Measurements from ENCODE around the gene LPP.

DNA sequence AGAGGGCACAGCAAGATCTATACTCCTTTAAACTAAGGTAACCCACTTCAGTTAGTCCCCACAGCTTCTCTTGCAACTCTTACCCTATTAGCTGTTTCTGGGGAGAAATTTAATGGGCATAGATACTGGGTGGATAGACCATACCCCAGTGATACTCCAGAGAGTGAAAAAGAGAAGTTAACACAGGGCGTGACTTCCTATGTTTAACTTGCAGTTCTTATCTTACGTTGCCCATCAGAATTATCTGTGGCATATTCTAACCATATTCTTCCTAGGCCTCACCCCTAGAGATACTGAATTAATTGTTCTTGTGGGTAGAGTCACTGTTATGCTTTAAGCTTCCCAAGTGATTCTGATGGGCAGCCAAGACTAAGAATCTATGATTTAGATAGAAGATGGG, 532.4 kb downstream of the LPP start:
- no peak for TF ChIP-seq CTCF (IDR thresholded peaks at IDR 0.05)
- no peak for TF ChIP-seq POLR2A (IDR thresholded peaks at IDR 0.05)

All from right lobe of liver (tissue), 4 donors.